Right lobe of liver (tissue), 4 donors: ENCODE results near the gene RALGAPB.

Source experiments
- POLR2A ChIP-seq: fragments of 450-650 bp; IDR thresholded peaks from one replicate; pipeline ENCODE4 v1.6.1; 2017; ENCODE audit warnings: antibody characterized with exemption, mild to moderate bottlenecking
- TF ChIP-seq, protein P1 (sequence below), 4 donors: fragments of 200-600 bp in 3 of 4; fragments of 450-650 bp in 1 of 4; IDR thresholded peaks; one replicate each; pipeline versions ENCODE4 v1.5.1 to v1.8.0; 2016 to 2022; ENCODE audit warnings: antibody characterized with exemption in 4 of 4, mild to moderate bottlenecking in 2 of 4
- donor health status: DM: no; HTN: no; CAD: no.
- donor health status: DM: no; HTN: no; CAD: no.
- donor health status: DM: no; HTN: yes; CAD: no.

DNA sequence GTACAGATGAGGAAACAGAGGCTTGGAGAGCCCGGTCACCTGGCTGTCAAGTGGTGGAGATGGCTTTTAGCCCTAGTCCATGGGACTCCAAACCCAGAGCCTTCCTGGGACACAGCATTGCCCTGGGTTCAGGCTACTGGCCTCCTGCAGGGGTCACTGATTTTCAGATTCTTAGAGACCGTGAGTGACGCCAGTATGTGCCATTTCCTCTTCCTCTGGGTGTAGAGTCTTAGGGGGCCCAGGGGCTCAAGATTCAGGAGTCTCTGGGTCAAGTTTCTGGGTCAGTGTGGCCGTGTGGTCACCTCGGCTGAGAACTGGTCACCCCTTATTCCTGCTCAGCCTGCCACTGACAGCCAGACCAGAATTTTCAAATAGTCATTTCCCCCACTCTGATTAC is 129.5 kb downstream of the RALGAPB start:
- no peak for TF ChIP-seq POLR2A
- TF ChIP-seq, protein P1, sequence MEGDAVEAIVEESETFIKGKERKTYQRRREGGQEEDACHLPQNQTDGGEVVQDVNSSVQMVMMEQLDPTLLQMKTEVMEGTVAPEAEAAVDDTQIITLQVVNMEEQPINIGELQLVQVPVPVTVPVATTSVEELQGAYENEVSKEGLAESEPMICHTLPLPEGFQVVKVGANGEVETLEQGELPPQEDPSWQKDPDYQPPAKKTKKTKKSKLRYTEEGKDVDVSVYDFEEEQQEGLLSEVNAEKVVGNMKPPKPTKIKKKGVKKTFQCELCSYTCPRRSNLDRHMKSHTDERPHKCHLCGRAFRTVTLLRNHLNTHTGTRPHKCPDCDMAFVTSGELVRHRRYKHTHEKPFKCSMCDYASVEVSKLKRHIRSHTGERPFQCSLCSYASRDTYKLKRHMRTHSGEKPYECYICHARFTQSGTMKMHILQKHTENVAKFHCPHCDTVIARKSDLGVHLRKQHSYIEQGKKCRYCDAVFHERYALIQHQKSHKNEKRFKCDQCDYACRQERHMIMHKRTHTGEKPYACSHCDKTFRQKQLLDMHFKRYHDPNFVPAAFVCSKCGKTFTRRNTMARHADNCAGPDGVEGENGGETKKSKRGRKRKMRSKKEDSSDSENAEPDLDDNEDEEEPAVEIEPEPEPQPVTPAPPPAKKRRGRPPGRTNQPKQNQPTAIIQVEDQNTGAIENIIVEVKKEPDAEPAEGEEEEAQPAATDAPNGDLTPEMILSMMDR (IDR thresholded peaks at IDR 0.05), result no peak
